Astrocyte (in vitro differentiated cells and primary cell): Measurements from ENCODE around the gene ABI2.

Experiments used
- EZH2 ChIP-seq: IDR thresholded peaks from 2 replicates; pipeline ENCODE4 v1.6.1; 2012; ENCODE audit warnings: mild to moderate bottlenecking, low read length, inconsistent platforms; ENCODE audit not compliant: insufficient read depth
- TF ChIP-seq, protein P1 (sequence below): IDR thresholded peaks from 2 replicates; pipeline ENCODE4 v1.5.1; 2011; ENCODE audit warnings: low read depth, mild to moderate bottlenecking, inconsistent platforms, low read length, moderate library complexity; ENCODE audit not compliant: insufficient read depth

DNA sequence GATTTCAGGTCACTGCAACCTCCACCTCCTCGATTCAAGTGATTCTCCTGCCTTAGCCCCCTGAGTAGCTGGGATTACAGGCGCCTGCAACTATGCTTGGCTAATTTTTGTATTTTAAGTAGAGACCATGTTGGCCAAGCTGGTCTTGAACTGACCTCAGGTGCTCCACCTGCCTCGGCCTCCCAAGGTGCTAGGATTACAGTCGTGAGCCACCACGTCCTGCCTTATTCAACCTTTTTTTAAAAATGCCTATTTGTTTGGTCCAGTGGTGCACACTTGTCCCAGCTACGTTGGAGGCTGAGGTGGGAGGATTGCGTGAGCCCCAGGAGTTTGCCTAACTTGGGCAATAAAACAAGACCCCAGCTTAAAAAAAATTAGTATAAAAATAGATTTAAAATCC is 46.1 kb upstream of the ABI2 start:
- TF ChIP-seq, protein P1, sequence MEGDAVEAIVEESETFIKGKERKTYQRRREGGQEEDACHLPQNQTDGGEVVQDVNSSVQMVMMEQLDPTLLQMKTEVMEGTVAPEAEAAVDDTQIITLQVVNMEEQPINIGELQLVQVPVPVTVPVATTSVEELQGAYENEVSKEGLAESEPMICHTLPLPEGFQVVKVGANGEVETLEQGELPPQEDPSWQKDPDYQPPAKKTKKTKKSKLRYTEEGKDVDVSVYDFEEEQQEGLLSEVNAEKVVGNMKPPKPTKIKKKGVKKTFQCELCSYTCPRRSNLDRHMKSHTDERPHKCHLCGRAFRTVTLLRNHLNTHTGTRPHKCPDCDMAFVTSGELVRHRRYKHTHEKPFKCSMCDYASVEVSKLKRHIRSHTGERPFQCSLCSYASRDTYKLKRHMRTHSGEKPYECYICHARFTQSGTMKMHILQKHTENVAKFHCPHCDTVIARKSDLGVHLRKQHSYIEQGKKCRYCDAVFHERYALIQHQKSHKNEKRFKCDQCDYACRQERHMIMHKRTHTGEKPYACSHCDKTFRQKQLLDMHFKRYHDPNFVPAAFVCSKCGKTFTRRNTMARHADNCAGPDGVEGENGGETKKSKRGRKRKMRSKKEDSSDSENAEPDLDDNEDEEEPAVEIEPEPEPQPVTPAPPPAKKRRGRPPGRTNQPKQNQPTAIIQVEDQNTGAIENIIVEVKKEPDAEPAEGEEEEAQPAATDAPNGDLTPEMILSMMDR: no peak
- TF ChIP-seq EZH2: no peak
